GM10266 (cell line): ENCODE results near the gene SLC22A13.

Experiments used
- DNase-seq: peaks from one replicate; pipeline ENCODE4 v3.0.0; 2012; ENCODE audit errors: extremely low spot score
- CTCF ChIP-seq: IDR thresholded peaks from 2 replicates; pipeline ENCODE4 v1.5.1; 2012; ENCODE audit warnings: mild to moderate bottlenecking, low read depth; ENCODE audit not compliant: control insufficient read depth, insufficient read depth; ENCODE audit errors: missing control alignments

Gene SLC22A13

GRCh38 chr3:38271553-38271952, 5.9 kb downstream of the SLC22A13 start:
- TF ChIP-seq CTCF = no peak

GRCh38 chr3:38274864-38275649, 9.4 kb downstream of the SLC22A13 start:
- no peak for TF ChIP-seq CTCF
- DNase-seq = no peak

More at GRCh38 chr3:38271553-38271952, 5.9 kb downstream of the SLC22A13 start:
- no peak for DNase-seq

- no peak for TF ChIP-seq CTCF
- no peak for DNase-seq
These were observed 10.0 kb downstream of the SLC22A13 start for GRCh38 chr3:38275658-38276057.

DNA sequence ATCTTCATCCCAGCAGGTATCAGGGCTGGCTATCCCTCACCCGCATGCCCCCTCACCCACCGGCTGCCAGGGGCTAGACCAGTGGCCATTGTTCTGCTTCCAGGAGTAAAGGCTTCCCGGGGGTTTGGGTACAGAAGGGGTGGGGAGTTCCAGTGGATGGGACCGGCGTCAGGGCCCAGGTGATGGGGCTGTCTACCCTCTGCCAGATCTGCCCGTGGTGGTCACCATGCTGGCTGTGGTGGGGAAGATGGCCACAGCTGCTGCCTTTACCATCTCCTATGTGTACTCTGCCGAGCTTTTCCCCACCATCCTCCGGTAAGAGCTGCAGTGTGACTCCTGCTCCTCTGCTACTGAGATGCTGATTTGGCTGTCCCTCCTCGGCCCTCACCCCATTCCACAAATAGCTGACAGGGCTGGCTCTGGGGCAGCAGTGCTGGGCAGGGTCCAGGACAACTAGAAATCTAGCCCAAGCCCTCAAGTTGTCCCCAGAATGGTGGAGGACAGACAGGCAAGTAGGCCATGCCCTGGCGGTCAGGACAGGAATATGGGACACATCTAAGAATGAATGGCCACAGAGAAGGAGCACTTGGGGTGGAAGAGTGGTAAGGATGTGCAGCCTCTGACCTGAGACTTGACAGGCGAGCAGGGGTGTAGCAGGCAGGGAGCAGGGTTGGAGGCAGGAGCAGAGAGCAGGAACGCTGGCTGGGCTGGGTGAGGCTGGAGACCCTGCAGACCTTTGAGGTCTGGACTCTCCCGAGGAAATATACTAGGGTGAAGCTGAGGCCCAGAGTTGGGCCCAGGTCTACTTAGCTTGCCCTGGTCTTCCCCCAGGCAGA, 10.7 kb downstream of the SLC22A13 start:
- DNase-seq = no peak
- no peak for TF ChIP-seq CTCF

DNA sequence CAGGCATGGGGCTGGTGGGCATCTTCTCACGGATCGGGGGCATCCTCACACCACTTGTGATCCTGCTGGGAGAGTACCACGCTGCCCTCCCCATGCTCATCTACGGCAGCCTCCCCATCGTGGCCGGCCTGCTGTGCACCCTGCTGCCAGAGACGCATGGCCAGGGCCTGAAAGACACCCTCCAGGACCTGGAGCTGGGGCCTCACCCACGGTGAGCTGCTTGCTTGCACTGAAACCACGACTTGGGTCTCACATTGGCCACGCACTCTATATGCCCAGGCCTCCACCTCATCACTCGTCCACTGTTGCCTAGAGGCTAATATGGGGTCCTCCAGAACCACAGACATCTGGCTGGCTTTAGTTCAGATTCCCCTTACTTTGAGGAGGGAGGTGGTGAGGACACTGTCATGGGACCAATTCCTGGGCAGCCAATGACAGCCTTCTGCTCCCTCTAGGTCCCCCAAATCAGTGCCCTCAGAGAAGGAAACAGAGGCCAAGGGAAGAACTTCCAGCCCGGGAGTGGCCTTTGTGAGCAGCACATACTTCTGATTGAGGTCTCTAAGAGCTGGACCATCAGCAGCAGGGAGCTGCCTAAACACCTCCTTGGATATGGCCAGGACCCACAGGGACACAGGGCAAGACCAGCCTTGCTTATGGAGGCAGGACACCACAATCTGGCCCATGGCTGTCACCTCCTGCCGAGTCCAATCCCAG, 11.5 kb downstream of the SLC22A13 start:
- TF ChIP-seq CTCF = no peak
- no peak for DNase-seq

GRCh38 chr3:38278841-38279240, 13.2 kb downstream of the SLC22A13 start:
- no peak for DNase-seq
- no peak for TF ChIP-seq CTCF
